Fibroblast of skin of left quadriceps (primary cell): ENCODE results near the gene IGIP.
A peak's percentile ranks its signal among the peaks of the same experiment; 100 is the strongest.
"Not testable (repeated sequence)": the region's sequence is repeated elsewhere in the genome, so short reads cannot be mapped to it uniquely, and the experiment has no call there.

Experiments
- DNase-seq, 2 experiments: peaks; one replicate each; pipeline ENCODE4 v3.0.0-alpha.2; 2013; ENCODE audit warnings: low read depth in 2 of 2

Gene IGIP

GRCh38 chr5:140141241-140141640 is 15.5 kb downstream of the IGIP start:
- peak in 1 of 2 experiments; percentile 27 for DNase-seq

- no peak for DNase-seq
Measured at GRCh38 chr5:140142246-140142645, 16.5 kb downstream of the IGIP start.

- no peak for DNase-seq
Measured at GRCh38 chr5:140142856-140143255, 17.1 kb downstream of the IGIP start.

- DNase-seq: no peak
Measured at GRCh38 chr5:140143521-140144258, 18.0 kb downstream of the IGIP start.

- DNase-seq: no peak
Measured at GRCh38 chr5:140145256-140145655, 19.5 kb downstream of the IGIP start.

- peak in 1 of 2 experiments; percentile 25 for DNase-seq
Measured at GRCh38 chr5:140145818-140146522, 20.2 kb downstream of the IGIP start.

- DNase-seq: no peak
Measured at GRCh38 chr5:140146523-140146842, 20.7 kb downstream of the IGIP start.

GRCh38 chr5:140147460-140147859 is 21.7 kb downstream of the IGIP start:
- DNase-seq: no peak

GRCh38 chr5:140148508-140148907 is 22.8 kb downstream of the IGIP start:
- no peak for DNase-seq

- no peak for DNase-seq
Measured at GRCh38 chr5:140150201-140150600, 24.5 kb downstream of the IGIP start.

- DNase-seq: no peak
Measured at GRCh38 chr5:140151144-140152021, 25.6 kb downstream of the IGIP start.

GRCh38 chr5:140152022-140152999 is 26.6 kb downstream of the IGIP start:
- no peak for DNase-seq

GRCh38 chr5:140153255-140153654 is 27.5 kb downstream of the IGIP start:
- no peak for DNase-seq

- DNase-seq: no peak
Measured at GRCh38 chr5:140153905-140154304, 28.2 kb downstream of the IGIP start.

- not testable (repeated sequence) for DNase-seq
Measured at GRCh38 chr5:140154710-140155381, 29.1 kb downstream of the IGIP start.

- DNase-seq: peak; percentile 50 to 61
Measured at GRCh38 chr5:140157032-140157781, 31.5 kb downstream of the IGIP start.

GRCh38 chr5:140159014-140159927 is 33.5 kb downstream of the IGIP start:
- no peak for DNase-seq

- no peak for DNase-seq
Measured at GRCh38 chr5:140162275-140162674, 36.5 kb downstream of the IGIP start.

GRCh38 chr5:140162781-140163180 is 37.0 kb downstream of the IGIP start:
- DNase-seq: no peak
